RPMI7951 (cell line): ENCODE data around the gene RHBDL1. TPM values are rescaled to one million over a fixed set of nuclear protein-coding genes. Genes with fewer than 3 reads are reported as not detected.

Experiments used
- total RNA-seq: library from RNA; depleted of rRNA; stranded (reverse); fragments of >200 nt; shearing (Covaris generic); gene quantifications from 2 replicates; pipeline ENCODE4 v1.2.3, GENCODE V29; 2014; rRNA removed

Gene RHBDL1
- total RNA-seq, 1 experiment from 2014 or later: 0.72 TPM

Other genes starting within 250 kb of the RHBDL1 start
- gene CAPN15, start 148.0 kb upstream of the RHBDL1 start, total RNA-seq: 7.1 and 14.9 TPM in 2 replicates
- gene PRR35, start 115.3 kb upstream of the RHBDL1 start, total RNA-seq: not detected in 2 replicates
- 0.24 and 0.29 TPM in 2 replicates for gene NHLRC4, start 108.7 kb upstream of the RHBDL1 start, total RNA-seq
- gene PIGQ, start 105.7 kb upstream of the RHBDL1 start, total RNA-seq: 14.9 and 16.2 TPM in 2 replicates
- gene RAB40C, start 85.6 kb upstream of the RHBDL1 start, total RNA-seq: 5.5 and 7.1 TPM in 2 replicates
- 0.10 TPM in 1 of 2 replicates, not detected in the other for gene WFIKKN1, start 44.7 kb upstream of the RHBDL1 start, total RNA-seq
- gene METTL26, start 39.4 kb upstream of the RHBDL1 start, total RNA-seq: 117 and 142 TPM in 2 replicates
- gene MCRIP2, start 33.8 kb upstream of the RHBDL1 start, total RNA-seq: 18.6 and 21.3 TPM in 2 replicates
- gene WDR90, start 26.3 kb upstream of the RHBDL1 start, total RNA-seq: 5.6 and 7.3 TPM in 2 replicates
- gene RHOT2, start 7.5 kb upstream of the RHBDL1 start, total RNA-seq: 23.7 and 24.2 TPM in 2 replicates
- 136 and 183 TPM in 2 replicates for gene STUB1, start 4.7 kb downstream of the RHBDL1 start, total RNA-seq
- 38.4 and 47.1 TPM in 2 replicates for gene JMJD8, start 8.7 kb downstream of the RHBDL1 start, total RNA-seq
- 2.0 and 2.6 TPM in 2 replicates for gene WDR24, start 14.7 kb downstream of the RHBDL1 start, total RNA-seq
- gene FBXL16, start 30.1 kb downstream of the RHBDL1 start, total RNA-seq: 0.24 TPM in 1 of 2 replicates, not detected in the other
- 39.2 and 57.1 TPM in 2 replicates for gene METRN, start 39.4 kb downstream of the RHBDL1 start, total RNA-seq
- gene ANTKMT, start 45.5 kb downstream of the RHBDL1 start, total RNA-seq: 18.0 and 26.3 TPM in 2 replicates
- gene CCDC78, start 50.8 kb downstream of the RHBDL1 start, total RNA-seq: under 0.01 and 0.12 TPM in 2 replicates
- 3.3 and 4.0 TPM in 2 replicates for gene HAGHL, start 51.4 kb downstream of the RHBDL1 start, total RNA-seq
- gene CIAO3, start 65.3 kb downstream of the RHBDL1 start, total RNA-seq: 15.3 and 21.7 TPM in 2 replicates
- gene MSLN, start 85.1 kb downstream of the RHBDL1 start, total RNA-seq: 0.10 TPM in 1 of 2 replicates, not detected in the other
- gene RPUSD1, start 112.7 kb downstream of the RHBDL1 start, total RNA-seq: 12.6 and 21.0 TPM in 2 replicates
- gene CHTF18, start 112.9 kb downstream of the RHBDL1 start, total RNA-seq: 11.7 and 17.5 TPM in 2 replicates
- gene GNG13, start 125.1 kb downstream of the RHBDL1 start, total RNA-seq: not detected in 2 replicates